Brain microvascular endothelial cell (primary cell): Measurements from ENCODE around the gene CAGE1.
A peak's percentile ranks its signal among the peaks of the same experiment; 100 is the strongest.

ENCODE experiments used
- DNase-seq: peaks from one replicate; pipeline ENCODE4 v3.0.0-alpha.2; 2020
- H3K27ac ChIP-seq: fragments of 250-450 bp; sonication (Bioruptor Pico); 2 replicates; pipeline ENCODE4 v1.5.1; 2020; ENCODE audit warnings: mild to moderate bottlenecking, moderate library complexity
- H3K27me3 ChIP-seq: fragments of 250-450 bp; sonication (Bioruptor Pico); replicated peaks from 2 replicates; pipeline ENCODE4 v1.5.1; 2020; ENCODE audit warnings: mild to moderate bottlenecking
- H3K36me3 ChIP-seq: fragments of 250-450 bp; sonication (Bioruptor Pico); replicated peaks from 2 replicates; pipeline ENCODE4 v1.5.1; 2020; ENCODE audit warnings: mild to moderate bottlenecking
- H3K4me3 ChIP-seq: 2 replicates; pipeline ENCODE4 v1.5.1; 2011; ENCODE audit warnings: low read depth, mild to moderate bottlenecking, control low read depth, low read length, moderate library complexity
- in situ Hi-C: cut with HindIII; loops from 2 replicates; pipeline ENCODE4 v1.10.0; 2017; ENCODE audit warnings: low sequenced_read_pairs, low pct_ligation_motif_present
- TF ChIP-seq, protein P1 (sequence below): IDR thresholded peaks from 2 replicates; pipeline ENCODE4 v1.5.1; 2011; ENCODE audit warnings: low read depth, mild to moderate bottlenecking, moderate library complexity, low read length, control low read depth, inconsistent platforms; ENCODE audit errors: missing control alignments

Gene CAGE1

DNA sequence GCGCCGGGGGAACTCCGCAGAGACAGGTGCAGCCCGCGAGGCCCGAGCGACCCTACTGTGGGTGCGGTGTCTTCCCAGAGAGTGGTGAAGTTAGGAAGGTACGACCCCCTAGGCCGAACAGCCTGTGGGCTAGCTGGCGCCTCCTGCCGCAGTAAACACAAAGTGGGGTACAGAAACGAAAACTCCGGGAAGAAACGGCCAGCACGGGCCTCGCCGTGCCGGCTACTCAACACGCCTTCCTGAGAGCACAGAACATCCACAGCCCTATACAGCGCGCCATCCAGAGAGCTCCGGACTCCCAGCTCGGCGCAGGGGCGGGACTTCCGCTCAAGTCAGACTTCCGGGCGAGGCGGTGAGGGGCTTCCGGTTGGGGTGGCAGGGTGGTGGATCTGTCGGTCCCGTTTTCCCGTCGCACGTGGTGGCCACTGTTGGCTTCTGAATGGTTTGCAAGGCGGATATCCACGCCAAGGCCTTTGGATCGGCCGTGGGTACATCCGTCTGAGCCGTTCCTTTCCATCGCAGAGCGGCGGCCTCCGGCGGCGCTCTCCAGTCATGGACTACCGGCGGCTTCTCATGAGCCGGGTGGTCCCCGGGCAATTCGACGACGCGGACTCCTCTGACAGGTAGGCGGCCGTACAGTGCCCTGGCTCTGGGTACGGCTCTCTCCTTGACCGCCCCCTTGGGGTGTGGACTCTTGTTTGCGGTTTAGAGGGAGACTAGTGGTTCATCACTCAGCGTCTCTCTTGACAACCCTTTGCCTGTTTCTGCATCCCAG lies at the start of gene CAGE1, which contains the start of gene RIOK1:
Gene CAGE1 (minus strand): TSS at position 292 of the 775 bp plus-strand sequence. CDS start 2,569 bp downstream, outside the sequence.
Gene RIOK1 (plus strand): TSS at position 358 of the 775 bp plus-strand sequence. CDS start 195 bp downstream, at position 553.
- TF ChIP-seq, protein P1, sequence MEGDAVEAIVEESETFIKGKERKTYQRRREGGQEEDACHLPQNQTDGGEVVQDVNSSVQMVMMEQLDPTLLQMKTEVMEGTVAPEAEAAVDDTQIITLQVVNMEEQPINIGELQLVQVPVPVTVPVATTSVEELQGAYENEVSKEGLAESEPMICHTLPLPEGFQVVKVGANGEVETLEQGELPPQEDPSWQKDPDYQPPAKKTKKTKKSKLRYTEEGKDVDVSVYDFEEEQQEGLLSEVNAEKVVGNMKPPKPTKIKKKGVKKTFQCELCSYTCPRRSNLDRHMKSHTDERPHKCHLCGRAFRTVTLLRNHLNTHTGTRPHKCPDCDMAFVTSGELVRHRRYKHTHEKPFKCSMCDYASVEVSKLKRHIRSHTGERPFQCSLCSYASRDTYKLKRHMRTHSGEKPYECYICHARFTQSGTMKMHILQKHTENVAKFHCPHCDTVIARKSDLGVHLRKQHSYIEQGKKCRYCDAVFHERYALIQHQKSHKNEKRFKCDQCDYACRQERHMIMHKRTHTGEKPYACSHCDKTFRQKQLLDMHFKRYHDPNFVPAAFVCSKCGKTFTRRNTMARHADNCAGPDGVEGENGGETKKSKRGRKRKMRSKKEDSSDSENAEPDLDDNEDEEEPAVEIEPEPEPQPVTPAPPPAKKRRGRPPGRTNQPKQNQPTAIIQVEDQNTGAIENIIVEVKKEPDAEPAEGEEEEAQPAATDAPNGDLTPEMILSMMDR: peak; percentile 27
- peak within 1 kb of the TSS; percentile 88 for H3K4me3 ChIP-seq
- no peaks in the 10 kb centered on the region for H3K27me3 ChIP-seq
- in situ Hi-C loops: no loop called here
- peak; percentile 96 for DNase-seq
- peaks cover 5% of the 10 kb centered on the region for H3K36me3 ChIP-seq
- peak within 1 kb of the TSS; percentile 90 for H3K27ac ChIP-seq

DNA sequence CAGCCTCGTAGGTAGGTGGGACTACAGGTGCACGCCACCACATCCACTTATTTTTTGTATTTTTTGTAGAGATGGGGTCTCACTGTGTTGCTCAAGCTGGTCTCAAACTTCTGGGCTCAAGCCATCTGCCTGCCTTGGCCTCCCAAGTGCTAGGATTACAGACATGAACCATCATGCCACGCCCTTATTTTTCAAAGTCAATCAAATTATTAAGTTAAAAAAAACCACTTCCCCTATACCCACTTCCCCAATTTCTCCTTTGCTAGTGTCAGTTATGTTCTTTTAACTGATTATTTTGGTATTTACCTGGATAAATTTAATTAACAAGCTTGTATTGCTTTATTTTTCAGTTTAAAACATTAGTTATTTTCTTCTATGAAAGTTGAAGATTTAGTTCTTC lies 49.7 kb upstream of the CAGE1 start:
- H3K4me3 ChIP-seq: no peak overlapping the region
- in situ Hi-C loops: no loop called here
- H3K27me3 ChIP-seq: no peaks in the 10 kb centered on the region
- TF ChIP-seq, protein P1: no peak
- H3K36me3 ChIP-seq: no peaks in the 10 kb centered on the region
- no peak for DNase-seq
- H3K27ac ChIP-seq: no peak overlapping the region

DNA sequence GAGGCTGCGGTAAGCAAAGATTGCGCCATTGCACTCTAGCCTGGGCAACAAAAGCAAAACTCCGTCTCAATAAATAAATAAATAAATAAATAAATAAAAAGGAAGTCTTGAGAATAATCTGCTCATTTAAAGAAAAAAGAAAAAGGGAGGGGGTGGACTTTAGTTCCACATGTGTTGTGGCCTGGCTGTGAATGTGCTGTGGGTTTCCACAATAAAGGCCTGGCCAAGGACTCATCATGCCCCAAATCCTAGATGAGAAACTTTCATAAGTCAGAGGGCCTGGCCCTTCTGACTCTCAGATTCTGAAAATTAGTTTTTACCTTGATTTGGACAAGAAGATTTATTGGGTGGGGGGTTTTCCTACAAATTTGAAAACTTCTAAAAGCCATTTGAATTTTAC lies 48.5 kb upstream of the CAGE1 start:
- in situ Hi-C loops: no loop called here
- H3K36me3 ChIP-seq: no peaks in the 10 kb centered on the region
- no peaks in the 10 kb centered on the region for H3K27me3 ChIP-seq
- no peak for DNase-seq
- no peak overlapping the region for H3K4me3 ChIP-seq
- TF ChIP-seq, protein P1: no peak
- no peak overlapping the region for H3K27ac ChIP-seq

DNA sequence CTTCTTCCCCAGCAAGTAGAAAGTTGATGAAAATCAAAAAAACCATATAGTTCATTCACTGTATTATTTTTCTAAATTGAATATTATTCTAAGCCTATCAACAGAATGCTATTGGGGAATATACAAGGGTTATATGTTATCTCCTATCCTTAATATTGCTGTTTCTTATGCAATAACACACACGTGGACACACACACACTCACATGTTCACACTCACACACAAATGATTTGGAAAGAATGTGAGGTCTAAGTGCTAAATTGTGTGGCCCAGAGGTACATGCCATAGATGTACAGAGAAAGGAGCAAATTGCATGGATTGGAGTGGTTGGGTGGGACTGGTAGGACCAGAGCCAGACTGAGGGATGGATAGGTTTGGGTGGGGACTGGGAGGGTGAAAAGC lies 45.1 kb upstream of the CAGE1 start:
- no peak overlapping the region for H3K4me3 ChIP-seq
- no peak for DNase-seq
- H3K27me3 ChIP-seq: no peaks in the 10 kb centered on the region
- H3K36me3 ChIP-seq: no peaks in the 10 kb centered on the region
- in situ Hi-C loops: no loop called here
- H3K27ac ChIP-seq: no peak overlapping the region
- TF ChIP-seq, protein P1: no peak

DNA sequence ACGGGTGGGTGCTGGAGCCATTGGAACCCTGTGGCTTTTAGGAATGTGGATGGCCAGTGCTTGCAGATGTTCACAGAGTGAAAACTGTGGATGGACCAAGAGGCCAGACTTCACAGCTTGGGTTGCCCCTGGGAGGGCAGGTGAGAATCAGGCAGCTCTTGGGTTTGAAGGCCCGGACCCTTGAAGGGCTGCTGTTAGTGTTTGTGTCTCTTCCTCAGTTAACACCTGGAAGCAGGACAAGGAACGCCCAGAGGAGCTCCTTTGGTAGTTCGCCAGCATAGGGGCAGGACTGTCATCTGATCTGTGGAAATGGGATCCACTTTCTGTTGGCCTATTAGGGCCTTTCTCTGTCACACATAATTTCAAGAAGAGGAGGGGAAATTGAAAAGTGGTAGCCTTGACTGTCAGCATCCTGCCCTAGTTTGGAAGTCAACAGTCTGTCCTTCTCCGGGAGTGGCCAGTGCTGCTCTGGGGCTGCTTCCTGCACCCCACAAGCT lies 43.6 kb upstream of the CAGE1 start:
- TF ChIP-seq, protein P1: no peak
- Histone ChIP-seq H3K27ac (no peak overlapping the region), H3K4me3 (no peak overlapping the region), H3K27me3 (no peaks in the 10 kb centered on the region), H3K36me3 (no peaks in the 10 kb centered on the region)
- in situ Hi-C loops: no loop called here
- no peak for DNase-seq
